Activated naive CD4-positive, alpha-beta T cell treated with anti-CD3 and anti-CD28 coated beads, Interleukin-2, amount 10 ng/mL, durations not matched to agents 7 days and 5 days (primary cell): ENCODE data around the gene CKAP2L.
A peak's percentile ranks its signal among the peaks of the same experiment; 100 is the strongest.

Experiments
- CTCF ChIA-PET: fragments of 350-600 bp; sonication (Branson Sonifier 250); formaldehyde crosslinking; loops from one replicate; lab custom pipeline; 2021; ENCODE audit warnings: antibody characterized with exemption; lab: Charles Lee
- DNase-seq: peaks from one replicate; pipeline ENCODE4 v3.0.0-alpha.2; 2020
- H3K27ac Mint-ChIP-seq: one replicate; pipeline ENCODE4 v1.8.0; 2021; ENCODE audit warnings: mild to moderate bottlenecking, moderate library complexity, mixed read lengths
- H3K27me3 Mint-ChIP-seq: one replicate; pipeline ENCODE4 v1.8.0; 2021; ENCODE audit warnings: mild to moderate bottlenecking, mixed read lengths
- H3K36me3 Mint-ChIP-seq: one replicate; pipeline ENCODE4 v1.8.0; 2021; ENCODE audit warnings: mixed read lengths
- H3K4me1 Mint-ChIP-seq: one replicate; pipeline ENCODE4 v1.8.0; 2021; ENCODE audit warnings: mixed read lengths
- H3K4me3 Mint-ChIP-seq: one replicate; pipeline ENCODE4 v1.8.0; 2021; ENCODE audit warnings: mild to moderate bottlenecking, moderate library complexity, mixed read lengths
- H3K9me3 Mint-ChIP-seq: one replicate; pipeline ENCODE4 v1.8.0; 2021; ENCODE audit warnings: mixed read lengths

Gene CKAP2L

GRCh38 chr2:112796486-112796885 lies 32.1 kb upstream of the CKAP2L start:
- H3K27me3 Mint-ChIP-seq: peaks cover 10% of the 10 kb centered on the region
- no peak overlapping the region for H3K4me3 Mint-ChIP-seq
- H3K27ac Mint-ChIP-seq: no peak overlapping the region
- CTCF ChIA-PET: no interaction called here
- no peak for DNase-seq
- no peaks in the 10 kb centered on the region for H3K9me3 Mint-ChIP-seq
- H3K36me3 Mint-ChIP-seq: peaks cover 2% of the 10 kb centered on the region
- peaks cover 37% of the 10 kb centered on the region for H3K4me1 Mint-ChIP-seq

- peaks cover 31% of the 10 kb centered on the region for H3K4me1 Mint-ChIP-seq
- no peaks in the 10 kb centered on the region for H3K9me3 Mint-ChIP-seq
- H3K27ac Mint-ChIP-seq: peak overlapping the region; percentile 4
- CTCF ChIA-PET: no interaction called here
- H3K27me3 Mint-ChIP-seq: peaks cover 9% of the 10 kb centered on the region
- peaks cover 2% of the 10 kb centered on the region for H3K36me3 Mint-ChIP-seq
- no peak for DNase-seq
- no peak overlapping the region for H3K4me3 Mint-ChIP-seq
Measured at GRCh38 chr2:112795774-112796173, 31.4 kb upstream of the CKAP2L start.

- no peak for DNase-seq
- Mint-ChIP-seq H3K4me3 (no peak overlapping the region), H3K36me3 (peaks cover 2% of the 10 kb centered on the region), H3K27me3 (peaks cover 3% of the 10 kb centered on the region), H3K27ac (no peak overlapping the region), H3K4me1 (peaks cover 26% of the 10 kb centered on the region), H3K9me3 (no peaks in the 10 kb centered on the region)
- CTCF ChIA-PET: no interaction called here
Measured at GRCh38 chr2:112794841-112795240, 30.4 kb upstream of the CKAP2L start.

GRCh38 chr2:112794131-112794733 lies 29.8 kb upstream of the CKAP2L start:
- H3K9me3 Mint-ChIP-seq: no peaks in the 10 kb centered on the region
- DNase-seq: peak; percentile 36
- no peak overlapping the region for H3K4me3 Mint-ChIP-seq
- CTCF ChIA-PET: no interaction called here
- peak overlapping the region; percentile 43 for H3K27ac Mint-ChIP-seq
- H3K27me3 Mint-ChIP-seq: peaks cover 3% of the 10 kb centered on the region
- H3K4me1 Mint-ChIP-seq: peaks cover 21% of the 10 kb centered on the region
- H3K36me3 Mint-ChIP-seq: peaks cover 2% of the 10 kb centered on the region

- DNase-seq: no peak
- CTCF ChIA-PET: no interaction called here
- Mint-ChIP-seq H3K27ac (no peak overlapping the region), H3K9me3 (no peaks in the 10 kb centered on the region), H3K36me3 (peaks cover 2% of the 10 kb centered on the region), H3K4me3 (no peak overlapping the region), H3K27me3 (peaks cover 3% of the 10 kb centered on the region), H3K4me1 (peaks cover 16% of the 10 kb centered on the region)
Measured at GRCh38 chr2:112793449-112793978, 29.1 kb upstream of the CKAP2L start.

GRCh38 chr2:112792419-112792818 lies 28.0 kb upstream of the CKAP2L start:
- Mint-ChIP-seq H3K36me3 (peaks cover 2% of the 10 kb centered on the region), H3K4me3 (no peak overlapping the region), H3K9me3 (no peaks in the 10 kb centered on the region), H3K27me3 (no peaks in the 10 kb centered on the region), H3K27ac (no peak overlapping the region), H3K4me1 (peaks cover 16% of the 10 kb centered on the region)
- CTCF ChIA-PET: no interaction called here
- DNase-seq: no peak

- H3K27me3 Mint-ChIP-seq: no peaks in the 10 kb centered on the region
- H3K9me3 Mint-ChIP-seq: no peaks in the 10 kb centered on the region
- no peak for DNase-seq
- H3K27ac Mint-ChIP-seq: peak overlapping the region; percentile 11
- CTCF ChIA-PET: no interaction called here
- H3K36me3 Mint-ChIP-seq: peaks cover 2% of the 10 kb centered on the region
- peaks cover 16% of the 10 kb centered on the region for H3K4me1 Mint-ChIP-seq
- no peak overlapping the region for H3K4me3 Mint-ChIP-seq
Measured at GRCh38 chr2:112791693-112792230, 27.4 kb upstream of the CKAP2L start.

- CTCF ChIA-PET: interaction anchor here (0.6 kb wide), 1 partner anchor 1104 kb away, joined by 3 read pairs; no protein-coding TSS in a partner anchor
- no peaks in the 10 kb centered on the region for H3K9me3 Mint-ChIP-seq
- H3K4me1 Mint-ChIP-seq: peaks cover 16% of the 10 kb centered on the region
- no peak for DNase-seq
- no peaks in the 10 kb centered on the region for H3K27me3 Mint-ChIP-seq
- H3K27ac Mint-ChIP-seq: no peak overlapping the region
- peaks cover 2% of the 10 kb centered on the region for H3K36me3 Mint-ChIP-seq
- no peak overlapping the region for H3K4me3 Mint-ChIP-seq
Measured at GRCh38 chr2:112791019-112791418, 26.6 kb upstream of the CKAP2L start.

- H3K4me1 Mint-ChIP-seq: peaks cover 16% of the 10 kb centered on the region
- no peaks in the 10 kb centered on the region for H3K36me3 Mint-ChIP-seq
- H3K27ac Mint-ChIP-seq: no peak overlapping the region
- CTCF ChIA-PET: interaction anchor here (0.6 kb wide), 1 partner anchor 1103 kb away, joined by 3 read pairs; no protein-coding TSS in a partner anchor
- H3K27me3 Mint-ChIP-seq: no peaks in the 10 kb centered on the region
- H3K9me3 Mint-ChIP-seq: no peaks in the 10 kb centered on the region
- no peak overlapping the region for H3K4me3 Mint-ChIP-seq
- DNase-seq: no peak
Measured at GRCh38 chr2:112790305-112790704, 25.9 kb upstream of the CKAP2L start.

- no peak for DNase-seq
- no peaks in the 10 kb centered on the region for H3K36me3 Mint-ChIP-seq
- H3K4me1 Mint-ChIP-seq: peaks cover 9% of the 10 kb centered on the region
- CTCF ChIA-PET: interaction anchor here (0.6 kb wide), 1 partner anchor 96 kb away, joined by 4 read pairs; no protein-coding TSS in a partner anchor
- no peak overlapping the region for H3K4me3 Mint-ChIP-seq
- H3K27ac Mint-ChIP-seq: no peak overlapping the region
- H3K27me3 Mint-ChIP-seq: peaks cover 7% of the 10 kb centered on the region
- H3K9me3 Mint-ChIP-seq: no peaks in the 10 kb centered on the region
Measured at GRCh38 chr2:112789186-112789585, 24.8 kb upstream of the CKAP2L start.

- H3K27me3 Mint-ChIP-seq: peaks cover 7% of the 10 kb centered on the region
- no peak overlapping the region for H3K27ac Mint-ChIP-seq
- CTCF ChIA-PET: interaction anchor here (0.6 kb wide), 1 partner anchor 96 kb away, joined by 4 read pairs; no protein-coding TSS in a partner anchor
- no peaks in the 10 kb centered on the region for H3K36me3 Mint-ChIP-seq
- peaks cover 5% of the 10 kb centered on the region for H3K4me1 Mint-ChIP-seq
- no peak overlapping the region for H3K4me3 Mint-ChIP-seq
- no peaks in the 10 kb centered on the region for H3K9me3 Mint-ChIP-seq
- DNase-seq: no peak
Measured at GRCh38 chr2:112788653-112789052, 24.2 kb upstream of the CKAP2L start.

- Mint-ChIP-seq H3K27me3 (peaks cover 7% of the 10 kb centered on the region), H3K9me3 (no peaks in the 10 kb centered on the region), H3K4me1 (no peaks in the 10 kb centered on the region), H3K4me3 (no peak overlapping the region), H3K27ac (no peak overlapping the region), H3K36me3 (no peaks in the 10 kb centered on the region)
- CTCF ChIA-PET: interaction anchor here (1.0 kb wide), 1 partner anchor 39 kb away, joined by 3 read pairs; no protein-coding TSS in a partner anchor
- no peak for DNase-seq
Measured at GRCh38 chr2:112787729-112788393, 23.5 kb upstream of the CKAP2L start.

- Mint-ChIP-seq H3K27me3 (peaks cover 7% of the 10 kb centered on the region), H3K27ac (no peak overlapping the region), H3K36me3 (no peaks in the 10 kb centered on the region), H3K4me3 (no peak overlapping the region), H3K4me1 (no peaks in the 10 kb centered on the region), H3K9me3 (no peaks in the 10 kb centered on the region)
- DNase-seq: no peak
- CTCF ChIA-PET: interaction anchor here (1.0 kb wide), 1 partner anchor 38 kb away, joined by 3 read pairs; no protein-coding TSS in a partner anchor
Measured at GRCh38 chr2:112787294-112787693, 22.9 kb upstream of the CKAP2L start.
